HepG2 (cell line): ENCODE data around the gene ABCB8. TPM values are rescaled to one million over a fixed set of nuclear protein-coding genes. Genes with fewer than 3 reads are reported as not detected.

Experiments used
- ATAC-seq: fragments of 200-7000 bp; cut with Tn5 transposase; 3 replicates; pipeline ENCODE4 v1.9.1; 2020; ENCODE audit warnings: mild to moderate bottlenecking, moderate library complexity
- BruUV-seq: library from RNA; stranded (reverse); fragments of 400-500 nt; replicated peaks from 2 replicates; lab custom pipeline; 2021; lab: Mats Ljungman, UMichigan
- CTCF ChIA-PET: fragments of 300-600 bp; formaldehyde crosslinking; extraction: SDS; loops from one replicate; lab custom pipeline; 2021; ENCODE audit warnings: low total read pairs, inconsistent platforms, low intra/inter-chr PET ratio; lab: Yijun Ruan, JAX
- POLR2A ChIA-PET: fragments of 350-600 bp; sonication (Branson Sonifier 250); formaldehyde crosslinking; loops from one replicate; lab custom pipeline; 2020; ENCODE audit warnings: antibody characterized with exemption, inconsistent platforms; lab: Yijun Ruan, JAX
- DNase-seq: peaks from one replicate; pipeline ENCODE4 v3.0.0-alpha.2; 2015; ENCODE audit warnings: low spot score
- FAIRE-seq: peaks from 3 replicates; lab custom pipeline; 2011; peaks lifted over from hg19 to GRCh38; lab: Jason Lieb, UNC
- H2AFZ ChIP-seq: one replicate; pipeline ENCODE4 v1.6.1; 2011; ENCODE audit warnings: low read length, inconsistent platforms
- H3K27ac ChIP-seq: fragments of 300-600 bp; 3 replicates; pipeline ENCODE4 v1.8.0; 2011; ENCODE audit warnings: mixed run types, mild to moderate bottlenecking, mixed read lengths, low read length, inconsistent platforms; ENCODE audit not compliant: insufficient read depth; ENCODE audit errors: extremely low read length
- H3K27me3 ChIP-seq, 2 experiments: fragments of 200-600 bp in 1 of 2; 2 replicates in 1 of 2; 3 replicates in 1 of 2; pipeline versions ENCODE4 v1.6.0 to v1.8.0; 2011; ENCODE audit warnings: low read length in 2 of 2, mild to moderate bottlenecking in 2 of 2, moderate library complexity in 2 of 2, inconsistent platforms in 1 of 2; ENCODE audit not compliant: insufficient read depth in 2 of 2, control insufficient read depth in 1 of 2
- H3K36me3 ChIP-seq, 2 experiments: fragments of 200-600 bp in 1 of 2; replicated peaks in 1 of 2; 2 replicates in 1 of 2; 3 replicates in 1 of 2; pipeline versions ENCODE4 v1.5.1 to v1.8.0; 2011; ENCODE audit warnings: low read length in 2 of 2, inconsistent platforms in 1 of 2; ENCODE audit not compliant: insufficient read depth in 2 of 2, control insufficient read depth in 1 of 2
- H3K4me1 ChIP-seq: 2 replicates; pipeline ENCODE4 v1.5.1; 2012; ENCODE audit warnings: low read length, inconsistent platforms; ENCODE audit not compliant: insufficient read depth
- H3K4me2 ChIP-seq: 2 replicates; pipeline ENCODE4 v1.6.0; 2011; ENCODE audit warnings: low read depth, low read length, inconsistent platforms
- H3K4me3 ChIP-seq, 3 experiments: fragments of 200-600 bp in 1 of 3; sonication (generic), shearing (Covaris generic) in 1 of 3; replicated peaks in 1 of 3; 2 replicates each; pipeline ENCODE4 v1.5.1; 2011 to 2016; ENCODE audit warnings: low read length in 3 of 3, inconsistent platforms in 2 of 3, low read depth in 2 of 3, mild to moderate bottlenecking in 2 of 3, control low read depth in 1 of 3, mixed read lengths in 1 of 3; ENCODE audit not compliant: insufficient read depth in 1 of 3
- H3K79me2 ChIP-seq: one replicate; pipeline ENCODE4 v1.6.1; 2011; ENCODE audit warnings: low read length, inconsistent platforms; ENCODE audit not compliant: insufficient read depth
- H3K9ac ChIP-seq: 2 replicates; pipeline ENCODE4 v1.6.0; 2011; ENCODE audit warnings: mild to moderate bottlenecking, low read depth, low read length, inconsistent platforms; ENCODE audit not compliant: insufficient read depth
- H3K9me3 ChIP-seq: 2 replicates; pipeline ENCODE4 v1.5.1; 2012; ENCODE audit warnings: mild to moderate bottlenecking, low read length
- H4K20me1 ChIP-seq: 2 replicates; pipeline ENCODE4 v1.6.0; 2011; ENCODE audit warnings: inconsistent platforms, mild to moderate bottlenecking, low read length, moderate library complexity; ENCODE audit not compliant: insufficient read depth
- DMAP1 ChIP-seq: IDR thresholded peaks from 2 replicates; pipeline ENCODE4 v1.6.1; 2016
- EEA1 ChIP-seq: sonication (generic); formaldehyde crosslinking; IDR thresholded peaks from 2 replicates; pipeline ENCODE4 v1.5.1; 2020; ENCODE audit warnings: mild to moderate bottlenecking, missing genetic modification reagents, borderline replicate concordance
- ELK4 ChIP-seq: sonication (generic); formaldehyde crosslinking; IDR thresholded peaks from 2 replicates; pipeline ENCODE4 v1.9.0; 2021; ENCODE audit warnings: missing genetic modification reagents, borderline replicate concordance
- GZF1 ChIP-seq: sonication (generic); formaldehyde crosslinking; IDR thresholded peaks from 2 replicates; pipeline ENCODE4 v1.5.1; 2020; ENCODE audit warnings: mild to moderate bottlenecking, missing genetic modification reagents
- KDM6A ChIP-seq: IDR thresholded peaks from 2 replicates; pipeline ENCODE4 v1.6.1; 2016; ENCODE audit warnings: low read depth
- KMT2B ChIP-seq: IDR thresholded peaks from 2 replicates; pipeline ENCODE4 v1.6.1; 2016; ENCODE audit warnings: missing genetic modification reagents, missing compliant biosample characterization
- NR2F6 ChIP-seq, 2 experiments: IDR thresholded peaks; 2 replicates each; pipeline ENCODE4 v1.6.1; 2016; ENCODE audit warnings: antibody characterized with exemption in 1 of 2, mild to moderate bottlenecking in 1 of 2
- SMAD3 ChIP-seq: sonication (generic); formaldehyde crosslinking; IDR thresholded peaks from 2 replicates; pipeline ENCODE4 v1.4.0; 2020; ENCODE audit warnings: missing genetic modification reagents
- SOX5 ChIP-seq: IDR thresholded peaks from 2 replicates; pipeline ENCODE4 v1.6.1; 2016; ENCODE audit warnings: borderline replicate concordance
- WIZ ChIP-seq: sonication (generic); formaldehyde crosslinking; IDR thresholded peaks from 2 replicates; pipeline ENCODE4 v1.5.1; 2020; ENCODE audit warnings: mild to moderate bottlenecking, missing genetic modification reagents
- ZNF20 ChIP-seq: sonication (generic); formaldehyde crosslinking; IDR thresholded peaks from 2 replicates; pipeline ENCODE4 v1.4.0; 2020; ENCODE audit warnings: mild to moderate bottlenecking, moderate library complexity, missing genetic modification reagents
- ZNF333 ChIP-seq: sonication (generic); formaldehyde crosslinking; IDR thresholded peaks from 2 replicates; pipeline ENCODE4 v1.4.0; 2020; ENCODE audit warnings: mild to moderate bottlenecking, missing genetic modification reagents, borderline replicate concordance
- ZNF614 ChIP-seq: IDR thresholded peaks from 2 replicates; pipeline ENCODE4 v1.6.1; 2018; ENCODE audit warnings: missing biosample characterization, missing genetic modification reagents, inconsistent platforms, borderline replicate concordance
- ZNF674 ChIP-seq: sonication (generic); formaldehyde crosslinking; IDR thresholded peaks from 2 replicates; pipeline ENCODE4 v1.5.0; 2020; ENCODE audit warnings: low read depth, mild to moderate bottlenecking, missing genetic modification reagents
- WGBS: methylation state at CpG from one replicate; pipeline ENCODE4 v1.1.6; 2017; ENCODE audit warnings: low lambda C conversion rate; 5-methylcytosine and 5-hydroxymethylcytosine counted together
- in situ Hi-C: cut with HindIII; loops from 2 replicates; pipeline ENCODE4 v1.10.0; 2017; ENCODE audit warnings: low pct_unique_long_range_greater_than_20kb; ENCODE audit not compliant: extremely low pct_ligation_motif_present
- intact Hi-C: fragments of 100-400 bp; cut with micrococcal nuclease; formaldehyde crosslinking; loops from one replicate; pipeline ENCODE4 v1.10.0; 2022; ENCODE audit not compliant: unreplicated experiment
- polyA plus RNA-seq, 8 experiments: library from polyadenylated mRNA; depleted of rRNA in 3 of 8; stranded (reverse) in 7 of 8; unstranded in 1 of 8; fragments of >200 nt; fragmentation: Illumina TruSeq in 4 of 8; extraction: Trizol in 4 of 8; gene quantifications; 2 replicates each; pipeline versions ENCODE4 v1.2.1 to v1.2.3, GENCODE V29; 2011 to 2016; ENCODE audit warnings: low read depth in 4 of 8, missing spikeins in 1 of 8, mixed read lengths in 1 of 8; ENCODE audit not compliant: insufficient read depth in 1 of 8
- total RNA-seq, 5 experiments: library from RNA; depleted of rRNA; stranded (reverse); fragments of >200 nt; fragmentation: Illumina TruSeq; extraction: Trizol; gene quantifications; 2 replicates each; pipeline ENCODE4 v1.2.3, GENCODE V29; 2016; ENCODE audit warnings: low read depth in 1 of 5
- TF ChIP-seq, protein P1 (sequence below): sonication (generic); formaldehyde crosslinking; IDR thresholded peaks from 2 replicates; pipeline ENCODE4 v1.8.0; 2022; ENCODE audit warnings: missing genetic modification reagents, mild to moderate bottlenecking, borderline replicate concordance
- TF ChIP-seq, protein P2 (sequence below): sonication (generic); formaldehyde crosslinking; IDR thresholded peaks from 2 replicates; pipeline ENCODE4 v1.4.0; 2020; ENCODE audit warnings: missing genetic modification reagents, borderline replicate concordance
- TF ChIP-seq, protein P3 (sequence below): sonication (generic); formaldehyde crosslinking; IDR thresholded peaks from 2 replicates; pipeline ENCODE4 v1.5.0; 2020; ENCODE audit warnings: mild to moderate bottlenecking, missing genetic modification reagents, moderate library complexity

ABCB8 gene
- total and polyA plus RNA-seq, 2 of the 13 experiments (the other 11 are each of a cell fraction or from before 2014, with no cell fraction given), result 6.6 to 16.7 TPM

DNA sequence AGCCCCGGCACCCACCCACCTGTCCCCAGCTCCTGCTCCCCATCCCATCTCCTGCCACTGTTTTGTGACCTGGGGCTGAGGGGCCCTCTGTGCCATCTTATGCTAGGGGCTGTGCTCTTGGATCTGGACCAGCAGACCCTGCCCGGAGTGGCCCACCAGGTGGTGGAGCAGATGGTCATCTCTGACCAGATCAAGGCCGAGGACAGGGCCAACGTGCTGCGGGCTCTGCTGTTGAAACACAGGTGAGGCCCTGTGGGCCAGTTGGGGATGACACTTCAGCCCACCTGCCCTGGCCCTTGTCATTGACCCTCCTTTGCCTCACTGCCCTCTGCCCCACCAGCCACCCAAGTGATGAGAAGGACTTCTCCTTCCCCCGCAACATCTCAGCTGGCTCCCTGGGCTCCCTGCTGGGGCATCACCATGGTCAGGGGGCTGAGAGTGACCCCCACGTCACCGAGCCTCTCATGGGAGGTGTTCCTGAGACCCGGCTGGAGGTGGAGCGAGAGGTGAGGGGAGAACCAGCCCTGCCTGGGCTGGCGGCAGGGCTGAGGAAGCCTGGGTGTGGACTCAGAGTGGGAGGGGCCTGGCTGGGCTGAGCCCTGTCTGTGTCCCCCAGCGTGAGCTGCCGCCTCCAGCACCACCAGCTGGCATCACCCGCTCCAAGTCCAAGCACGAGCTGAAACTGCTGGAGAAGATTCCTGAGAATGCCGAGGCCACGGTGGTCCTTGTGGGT is 41.8 kb downstream of the ABCB8 start:
- Histone ChIP-seq H3K9me3 (no peaks in the 10 kb centered on the region), H3K4me2 (no peak overlapping the region), H3K27me3 (no peaks in the 10 kb centered on the region), H3K4me3 (no peak overlapping the region), H3K36me3 (peaks cover 24 to 80% of the 10 kb centered on the region in 2 experiments), H3K79me2 (no peaks in the 10 kb centered on the region), H3K4me1 (peaks cover 6% of the 10 kb centered on the region; the same call in 1 of the 2 replicates), H3K27ac (no peak overlapping the region), H3K9ac (no peak overlapping the region), H4K20me1 (no peaks in the 10 kb centered on the region), H2AFZ (no peak overlapping the region)
- CTCF ChIA-PET, result no interaction called here
- in situ Hi-C loops, result no loop called here
- 98% methylated on average over 7 of the region's 17 CpGs for WGBS
- DNase-seq (no peak), FAIRE-seq (no peak), ATAC-seq (no peak)
- no TSS peak for BruUV-seq
- intact Hi-C loops, result no loop called here
- POLR2A ChIA-PET, result interaction anchor here (2.2 kb wide), 1 partner anchor 11 kb away, joined by 7 read pairs; the partner anchor contains the start of gene FASTK
- TF ChIP-seq DMAP1 (CRISPR knock-in tag) (no peak), KDM6A (CRISPR knock-in tag) (no peak), SOX5 (CRISPR knock-in tag) (no peak), KMT2B (CRISPR knock-in tag) (no peak), SMAD3 (CRISPR knock-in tag) (no peak), ELK4 (CRISPR knock-in tag) (no peak), GZF1 (CRISPR knock-in tag) (no peak), WIZ (CRISPR knock-in tag) (no peak), ZNF614 (no peak), ZNF333 (no peak), ZNF674 (CRISPR knock-in tag) (no peak), NR2F6 (IDR thresholded peaks at IDR 0.05) (no peak), NR2F6 (CRISPR knock-in tag; IDR thresholded peaks at IDR 0.05) (no peak), ZNF20 (CRISPR knock-in tag) (no peak), EEA1 (CRISPR knock-in tag) (no peak)
- TF ChIP-seq, protein P1, sequence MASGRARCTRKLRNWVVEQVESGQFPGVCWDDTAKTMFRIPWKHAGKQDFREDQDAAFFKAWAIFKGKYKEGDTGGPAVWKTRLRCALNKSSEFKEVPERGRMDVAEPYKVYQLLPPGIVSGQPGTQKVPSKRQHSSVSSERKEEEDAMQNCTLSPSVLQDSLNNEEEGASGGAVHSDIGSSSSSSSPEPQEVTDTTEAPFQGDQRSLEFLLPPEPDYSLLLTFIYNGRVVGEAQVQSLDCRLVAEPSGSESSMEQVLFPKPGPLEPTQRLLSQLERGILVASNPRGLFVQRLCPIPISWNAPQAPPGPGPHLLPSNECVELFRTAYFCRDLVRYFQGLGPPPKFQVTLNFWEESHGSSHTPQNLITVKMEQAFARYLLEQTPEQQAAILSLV (CRISPR knock-in tag), result no peak
- TF ChIP-seq, protein P2, sequence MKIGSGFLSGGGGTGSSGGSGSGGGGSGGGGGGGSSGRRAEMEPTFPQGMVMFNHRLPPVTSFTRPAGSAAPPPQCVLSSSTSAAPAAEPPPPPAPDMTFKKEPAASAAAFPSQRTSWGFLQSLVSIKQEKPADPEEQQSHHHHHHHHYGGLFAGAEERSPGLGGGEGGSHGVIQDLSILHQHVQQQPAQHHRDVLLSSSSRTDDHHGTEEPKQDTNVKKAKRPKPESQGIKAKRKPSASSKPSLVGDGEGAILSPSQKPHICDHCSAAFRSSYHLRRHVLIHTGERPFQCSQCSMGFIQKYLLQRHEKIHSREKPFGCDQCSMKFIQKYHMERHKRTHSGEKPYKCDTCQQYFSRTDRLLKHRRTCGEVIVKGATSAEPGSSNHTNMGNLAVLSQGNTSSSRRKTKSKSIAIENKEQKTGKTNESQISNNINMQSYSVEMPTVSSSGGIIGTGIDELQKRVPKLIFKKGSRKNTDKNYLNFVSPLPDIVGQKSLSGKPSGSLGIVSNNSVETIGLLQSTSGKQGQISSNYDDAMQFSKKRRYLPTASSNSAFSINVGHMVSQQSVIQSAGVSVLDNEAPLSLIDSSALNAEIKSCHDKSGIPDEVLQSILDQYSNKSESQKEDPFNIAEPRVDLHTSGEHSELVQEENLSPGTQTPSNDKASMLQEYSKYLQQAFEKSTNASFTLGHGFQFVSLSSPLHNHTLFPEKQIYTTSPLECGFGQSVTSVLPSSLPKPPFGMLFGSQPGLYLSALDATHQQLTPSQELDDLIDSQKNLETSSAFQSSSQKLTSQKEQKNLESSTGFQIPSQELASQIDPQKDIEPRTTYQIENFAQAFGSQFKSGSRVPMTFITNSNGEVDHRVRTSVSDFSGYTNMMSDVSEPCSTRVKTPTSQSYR (CRISPR knock-in tag), result no peak
- TF ChIP-seq, protein P3, sequence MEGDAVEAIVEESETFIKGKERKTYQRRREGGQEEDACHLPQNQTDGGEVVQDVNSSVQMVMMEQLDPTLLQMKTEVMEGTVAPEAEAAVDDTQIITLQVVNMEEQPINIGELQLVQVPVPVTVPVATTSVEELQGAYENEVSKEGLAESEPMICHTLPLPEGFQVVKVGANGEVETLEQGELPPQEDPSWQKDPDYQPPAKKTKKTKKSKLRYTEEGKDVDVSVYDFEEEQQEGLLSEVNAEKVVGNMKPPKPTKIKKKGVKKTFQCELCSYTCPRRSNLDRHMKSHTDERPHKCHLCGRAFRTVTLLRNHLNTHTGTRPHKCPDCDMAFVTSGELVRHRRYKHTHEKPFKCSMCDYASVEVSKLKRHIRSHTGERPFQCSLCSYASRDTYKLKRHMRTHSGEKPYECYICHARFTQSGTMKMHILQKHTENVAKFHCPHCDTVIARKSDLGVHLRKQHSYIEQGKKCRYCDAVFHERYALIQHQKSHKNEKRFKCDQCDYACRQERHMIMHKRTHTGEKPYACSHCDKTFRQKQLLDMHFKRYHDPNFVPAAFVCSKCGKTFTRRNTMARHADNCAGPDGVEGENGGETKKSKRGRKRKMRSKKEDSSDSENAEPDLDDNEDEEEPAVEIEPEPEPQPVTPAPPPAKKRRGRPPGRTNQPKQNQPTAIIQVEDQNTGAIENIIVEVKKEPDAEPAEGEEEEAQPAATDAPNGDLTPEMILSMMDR (CRISPR knock-in tag), result no peak
